ENCODE data around the gene CDK6.

Gene CDK6

GRCh38 chr7:92838934-92839333 is 2.6 kb upstream of the CDK6 start:
- DNase-seq (ENCODE audit: low read depth) = no peak
- H3K4me3 ChIP-seq (replicated peaks; ENCODE audit: low read depth, low read length) = no peak overlapping the region
- no peak for TF ChIP-seq CTCF (IDR thresholded peaks at IDR 0.05; ENCODE audit: low read length, missing control alignments)

- peak; percentile 50 for DNase-seq (ENCODE audit: low read depth)
- no peak for TF ChIP-seq CTCF (IDR thresholded peaks at IDR 0.05; ENCODE audit: low read length, missing control alignments)
Measured at GRCh38 chr7:92837000-92837749, 802 bp upstream of the CDK6 start.

GRCh38 chr7:92835851-92836488 is 403 bp downstream of the CDK6 start:
- DNase-seq (ENCODE audit: low read depth) = peak; percentile 40
- no peak for TF ChIP-seq CTCF (IDR thresholded peaks at IDR 0.05; ENCODE audit: low read length, missing control alignments)
- peak overlapping the region; percentile 63 for H3K4me3 ChIP-seq (replicated peaks; ENCODE audit: low read depth, low read length)

More at GRCh38 chr7:92837000-92837749, 802 bp upstream of the CDK6 start:
- H3K4me3 ChIP-seq (replicated peaks; ENCODE audit: low read depth, low read length) = peak overlapping the region; percentile 63

GRCh38 chr7:92835261-92835850 is 1.0 kb downstream of the CDK6 start:
- H3K4me3 ChIP-seq (replicated peaks; ENCODE audit: low read depth, low read length) = peak overlapping the region; percentile 63
- DNase-seq (ENCODE audit: low read depth) = peak; percentile 82
- no peak for TF ChIP-seq CTCF (IDR thresholded peaks at IDR 0.05; ENCODE audit: low read length, missing control alignments)

GRCh38 chr7:92834507-92835260 is 1.7 kb downstream of the CDK6 start:
- no peak for DNase-seq (ENCODE audit: low read depth)
- H3K4me3 ChIP-seq (replicated peaks; ENCODE audit: low read depth, low read length) = peak overlapping the region; percentile 63
- no peak for TF ChIP-seq CTCF (IDR thresholded peaks at IDR 0.05; ENCODE audit: low read length, missing control alignments)

GRCh38 chr7:92833766-92834506 is 2.4 kb downstream of the CDK6 start:
- peak; percentile 14 for TF ChIP-seq CTCF (IDR thresholded peaks at IDR 0.05; ENCODE audit: low read length, missing control alignments)
- DNase-seq (ENCODE audit: low read depth) = peak; percentile 81
- H3K4me3 ChIP-seq (replicated peaks; ENCODE audit: low read depth, low read length) = peak overlapping the region; percentile 63

Data from fibroblast of pulmonary artery (primary cell).